HepG2 (cell line): ENCODE data around the gene CSMD2. TPM values are rescaled to one million over a fixed set of nuclear protein-coding genes. Genes with fewer than 3 reads are reported as not detected.

Source experiments
- ATAC-seq: fragments of 200-7000 bp; cut with Tn5 transposase; 3 replicates; pipeline ENCODE4 v1.9.1; 2020; ENCODE audit warnings: mild to moderate bottlenecking, moderate library complexity
- BruUV-seq: library from RNA; stranded (reverse); fragments of 400-500 nt; replicated peaks from 2 replicates; lab custom pipeline; 2021; lab: Mats Ljungman, UMichigan
- CTCF ChIA-PET: fragments of 300-600 bp; formaldehyde crosslinking; extraction: SDS; loops from one replicate; lab custom pipeline; 2021; ENCODE audit warnings: low total read pairs, inconsistent platforms, low intra/inter-chr PET ratio; lab: Yijun Ruan, JAX
- POLR2A ChIA-PET: fragments of 350-600 bp; sonication (Branson Sonifier 250); formaldehyde crosslinking; loops from one replicate; lab custom pipeline; 2020; ENCODE audit warnings: antibody characterized with exemption, inconsistent platforms; lab: Yijun Ruan, JAX
- DNase-seq: peaks from one replicate; pipeline ENCODE4 v3.0.0-alpha.2; 2015; ENCODE audit warnings: low spot score
- FAIRE-seq: peaks from 3 replicates; lab custom pipeline; 2011; peaks lifted over from hg19 to GRCh38; lab: Jason Lieb, UNC
- H2AFZ ChIP-seq: one replicate; pipeline ENCODE4 v1.6.1; 2011; ENCODE audit warnings: low read length, inconsistent platforms
- H3K27ac ChIP-seq: fragments of 300-600 bp; 3 replicates; pipeline ENCODE4 v1.8.0; 2011; ENCODE audit warnings: mixed run types, mild to moderate bottlenecking, mixed read lengths, low read length, inconsistent platforms; ENCODE audit not compliant: insufficient read depth; ENCODE audit errors: extremely low read length
- H3K27me3 ChIP-seq, 2 experiments: fragments of 200-600 bp in 1 of 2; 2 replicates in 1 of 2; 3 replicates in 1 of 2; pipeline versions ENCODE4 v1.6.0 to v1.8.0; 2011; ENCODE audit warnings: low read length in 2 of 2, mild to moderate bottlenecking in 2 of 2, moderate library complexity in 2 of 2, inconsistent platforms in 1 of 2; ENCODE audit not compliant: insufficient read depth in 2 of 2, control insufficient read depth in 1 of 2
- H3K36me3 ChIP-seq, 2 experiments: fragments of 200-600 bp in 1 of 2; replicated peaks in 1 of 2; 2 replicates in 1 of 2; 3 replicates in 1 of 2; pipeline versions ENCODE4 v1.5.1 to v1.8.0; 2011; ENCODE audit warnings: low read length in 2 of 2, inconsistent platforms in 1 of 2; ENCODE audit not compliant: insufficient read depth in 2 of 2, control insufficient read depth in 1 of 2
- H3K4me1 ChIP-seq: 2 replicates; pipeline ENCODE4 v1.5.1; 2012; ENCODE audit warnings: low read length, inconsistent platforms; ENCODE audit not compliant: insufficient read depth
- H3K4me2 ChIP-seq: 2 replicates; pipeline ENCODE4 v1.6.0; 2011; ENCODE audit warnings: low read depth, low read length, inconsistent platforms
- H3K4me3 ChIP-seq, 3 experiments: fragments of 200-600 bp in 1 of 3; sonication (generic), shearing (Covaris generic) in 1 of 3; replicated peaks in 1 of 3; 2 replicates each; pipeline ENCODE4 v1.5.1; 2011 to 2016; ENCODE audit warnings: low read length in 3 of 3, inconsistent platforms in 2 of 3, low read depth in 2 of 3, mild to moderate bottlenecking in 2 of 3, control low read depth in 1 of 3, mixed read lengths in 1 of 3; ENCODE audit not compliant: insufficient read depth in 1 of 3
- H3K79me2 ChIP-seq: one replicate; pipeline ENCODE4 v1.6.1; 2011; ENCODE audit warnings: low read length, inconsistent platforms; ENCODE audit not compliant: insufficient read depth
- H3K9ac ChIP-seq: 2 replicates; pipeline ENCODE4 v1.6.0; 2011; ENCODE audit warnings: mild to moderate bottlenecking, low read depth, low read length, inconsistent platforms; ENCODE audit not compliant: insufficient read depth
- H3K9me3 ChIP-seq: 2 replicates; pipeline ENCODE4 v1.5.1; 2012; ENCODE audit warnings: mild to moderate bottlenecking, low read length
- H4K20me1 ChIP-seq: 2 replicates; pipeline ENCODE4 v1.6.0; 2011; ENCODE audit warnings: inconsistent platforms, mild to moderate bottlenecking, low read length, moderate library complexity; ENCODE audit not compliant: insufficient read depth
- CCAR2 ChIP-seq: fragments of 200-400 bp; formaldehyde crosslinking; optimal IDR thresholded peaks from 2 replicates; pipeline ENCODE3; 2018; ENCODE audit warnings: low read depth, mild to moderate bottlenecking, low read length, moderate library complexity
- EED ChIP-seq: sonication (generic); formaldehyde crosslinking; IDR thresholded peaks from 2 replicates; pipeline ENCODE4 v1.5.0; 2020; ENCODE audit warnings: mild to moderate bottlenecking, missing genetic modification reagents
- GTF2F1 ChIP-seq: fragments of 150-350 bp; IDR thresholded peaks from 2 replicates; pipeline ENCODE4 v1.6.1; 2014; ENCODE audit warnings: low read length
- MTA3 ChIP-seq: sonication (generic); formaldehyde crosslinking; IDR thresholded peaks from 2 replicates; pipeline ENCODE4 v1.4.0; 2020; ENCODE audit warnings: missing genetic modification reagents
- NKX3-1 ChIP-seq: sonication (generic); formaldehyde crosslinking; IDR thresholded peaks from 2 replicates; pipeline ENCODE4 v1.5.0; 2020; ENCODE audit warnings: missing genetic modification reagents
- TAF15 ChIP-seq: fragments of 200-400 bp; formaldehyde crosslinking; IDR thresholded peaks from one replicate; pipeline ENCODE4 v1.6.1; 2018; ENCODE audit warnings: mild to moderate bottlenecking, low read depth, low read length; ENCODE audit not compliant: poor library complexity, severe bottlenecking
- ZFY ChIP-seq: sonication (generic); formaldehyde crosslinking; IDR thresholded peaks from 2 replicates; pipeline ENCODE4 v1.4.0; 2020; ENCODE audit warnings: missing genetic modification reagents
- ZHX2 ChIP-seq, 2 experiments: sonication (generic) in 1 of 2; formaldehyde crosslinking in 1 of 2; IDR thresholded peaks; 2 replicates each; pipeline versions ENCODE4 v1.6.1 to v1.9.0; 2014 to 2022; ENCODE audit warnings: antibody characterized with exemption in 1 of 2, borderline replicate concordance in 1 of 2, inconsistent platforms in 1 of 2, low read depth in 1 of 2, missing genetic modification reagents in 1 of 2
- ZKSCAN1 ChIP-seq: fragments of 150-350 bp; IDR thresholded peaks from 2 replicates; pipeline ENCODE4 v1.6.1; 2014; ENCODE audit warnings: low read length
- ZNF569 ChIP-seq: sonication (generic); formaldehyde crosslinking; IDR thresholded peaks from 2 replicates; pipeline ENCODE4 v1.5.0; 2020; ENCODE audit warnings: mild to moderate bottlenecking, missing genetic modification reagents, moderate library complexity, borderline replicate concordance
- ZNF891 ChIP-seq: sonication (generic); formaldehyde crosslinking; IDR thresholded peaks from 2 replicates; pipeline ENCODE4 v1.5.0; 2020; ENCODE audit warnings: mild to moderate bottlenecking, missing genetic modification reagents
- WGBS: methylation state at CpG from one replicate; pipeline ENCODE4 v1.1.6; 2017; ENCODE audit warnings: low lambda C conversion rate; 5-methylcytosine and 5-hydroxymethylcytosine counted together
- in situ Hi-C: cut with HindIII; loops from 2 replicates; pipeline ENCODE4 v1.10.0; 2017; ENCODE audit warnings: low pct_unique_long_range_greater_than_20kb; ENCODE audit not compliant: extremely low pct_ligation_motif_present
- intact Hi-C: fragments of 100-400 bp; cut with micrococcal nuclease; formaldehyde crosslinking; loops from one replicate; pipeline ENCODE4 v1.10.0; 2022; ENCODE audit not compliant: unreplicated experiment
- polyA plus RNA-seq, 8 experiments: library from polyadenylated mRNA; depleted of rRNA in 3 of 8; stranded (reverse) in 7 of 8; unstranded in 1 of 8; fragments of >200 nt; fragmentation: Illumina TruSeq in 4 of 8; extraction: Trizol in 4 of 8; gene quantifications; 2 replicates each; pipeline versions ENCODE4 v1.2.1 to v1.2.3, GENCODE V29; 2011 to 2016; ENCODE audit warnings: low read depth in 4 of 8, missing spikeins in 1 of 8, mixed read lengths in 1 of 8; ENCODE audit not compliant: insufficient read depth in 1 of 8
- total RNA-seq, 5 experiments: library from RNA; depleted of rRNA; stranded (reverse); fragments of >200 nt; fragmentation: Illumina TruSeq; extraction: Trizol; gene quantifications; 2 replicates each; pipeline ENCODE4 v1.2.3, GENCODE V29; 2016; ENCODE audit warnings: low read depth in 1 of 5
- TF ChIP-seq, protein P1 (sequence below): sonication (generic); formaldehyde crosslinking; IDR thresholded peaks from 2 replicates; pipeline ENCODE4 v1.4.0; 2020; ENCODE audit warnings: mild to moderate bottlenecking, missing genetic modification reagents
- TF ChIP-seq, protein P2 (sequence below): sonication (generic); formaldehyde crosslinking; IDR thresholded peaks from 2 replicates; pipeline ENCODE4 v1.4.0; 2020; ENCODE audit warnings: missing genetic modification reagents, borderline replicate concordance

Gene CSMD2
- total and polyA plus RNA-seq, 2 of the 13 experiments (the other 11 are each of a cell fraction or from before 2014, with no cell fraction given): not detected

DNA sequence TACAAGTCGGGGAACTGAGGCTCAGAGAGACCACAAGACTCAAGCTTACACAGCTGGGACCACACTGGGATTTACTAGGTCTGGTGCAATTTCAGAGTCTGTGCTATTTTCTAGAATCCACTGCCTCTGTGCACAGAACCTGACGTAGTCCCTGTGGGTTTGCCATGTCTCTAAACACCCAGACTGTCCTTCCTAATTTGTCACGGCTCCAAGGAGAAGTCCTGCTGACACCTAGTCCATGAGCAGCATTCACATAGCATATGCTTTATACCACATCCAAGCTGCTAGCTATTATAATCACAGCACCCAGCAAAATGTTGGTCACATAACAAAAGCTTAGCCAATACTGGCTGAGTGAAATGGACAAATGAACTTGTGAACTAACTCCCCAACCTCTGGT lies 380.2 kb downstream of the CSMD2 start:
- H3K4me1 ChIP-seq: no peaks in the 10 kb centered on the region
- H3K9ac ChIP-seq: no peak overlapping the region
- no peak overlapping the region for H3K27ac ChIP-seq
- in situ Hi-C loops (no loop called here), intact Hi-C loops (no loop called here)
- FAIRE-seq (no peak), ATAC-seq (no peak), DNase-seq (no peak)
- no peaks in the 10 kb centered on the region; a peak in 1 of 5 replicates for H3K27me3 ChIP-seq
- no peak overlapping the region for H3K4me2 ChIP-seq
- H4K20me1 ChIP-seq: no peaks in the 10 kb centered on the region
- BruUV-seq: no TSS peak
- ChIA-PET POLR2A (no interaction called here), CTCF (no interaction called here)
- H3K36me3 ChIP-seq: no peaks in the 10 kb centered on the region
- no peaks in the 10 kb centered on the region; the same call in 1 of the 2 replicates for H3K9me3 ChIP-seq
- 0% methylated on average over 3 of the region's 3 CpGs for WGBS
- no peaks in the 10 kb centered on the region for H3K79me2 ChIP-seq
- H3K4me3 ChIP-seq: no peak overlapping the region
- H2AFZ ChIP-seq: no peak overlapping the region
- TF ChIP-seq, protein P1, sequence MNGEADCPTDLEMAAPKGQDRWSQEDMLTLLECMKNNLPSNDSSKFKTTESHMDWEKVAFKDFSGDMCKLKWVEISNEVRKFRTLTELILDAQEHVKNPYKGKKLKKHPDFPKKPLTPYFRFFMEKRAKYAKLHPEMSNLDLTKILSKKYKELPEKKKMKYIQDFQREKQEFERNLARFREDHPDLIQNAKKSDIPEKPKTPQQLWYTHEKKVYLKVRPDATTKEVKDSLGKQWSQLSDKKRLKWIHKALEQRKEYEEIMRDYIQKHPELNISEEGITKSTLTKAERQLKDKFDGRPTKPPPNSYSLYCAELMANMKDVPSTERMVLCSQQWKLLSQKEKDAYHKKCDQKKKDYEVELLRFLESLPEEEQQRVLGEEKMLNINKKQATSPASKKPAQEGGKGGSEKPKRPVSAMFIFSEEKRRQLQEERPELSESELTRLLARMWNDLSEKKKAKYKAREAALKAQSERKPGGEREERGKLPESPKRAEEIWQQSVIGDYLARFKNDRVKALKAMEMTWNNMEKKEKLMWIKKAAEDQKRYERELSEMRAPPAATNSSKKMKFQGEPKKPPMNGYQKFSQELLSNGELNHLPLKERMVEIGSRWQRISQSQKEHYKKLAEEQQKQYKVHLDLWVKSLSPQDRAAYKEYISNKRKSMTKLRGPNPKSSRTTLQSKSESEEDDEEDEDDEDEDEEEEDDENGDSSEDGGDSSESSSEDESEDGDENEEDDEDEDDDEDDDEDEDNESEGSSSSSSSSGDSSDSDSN (CRISPR knock-in tag): no peak
- TF ChIP-seq ZFY (CRISPR knock-in tag): no peak
- no peak for TF ChIP-seq TAF15
- no peak for TF ChIP-seq ZHX2 (IDR thresholded peaks at IDR 0.05; ENCODE audit: low read depth)
- no peak for TF ChIP-seq ZHX2 (CRISPR knock-in tag; IDR thresholded peaks at IDR 0.05; ENCODE audit: borderline replicate concordance)
- no peak for TF ChIP-seq ZKSCAN1
- TF ChIP-seq EED (CRISPR knock-in tag): no peak
- no peak for TF ChIP-seq CCAR2
- no peak for TF ChIP-seq ZNF569 (CRISPR knock-in tag)
- TF ChIP-seq, protein P2, sequence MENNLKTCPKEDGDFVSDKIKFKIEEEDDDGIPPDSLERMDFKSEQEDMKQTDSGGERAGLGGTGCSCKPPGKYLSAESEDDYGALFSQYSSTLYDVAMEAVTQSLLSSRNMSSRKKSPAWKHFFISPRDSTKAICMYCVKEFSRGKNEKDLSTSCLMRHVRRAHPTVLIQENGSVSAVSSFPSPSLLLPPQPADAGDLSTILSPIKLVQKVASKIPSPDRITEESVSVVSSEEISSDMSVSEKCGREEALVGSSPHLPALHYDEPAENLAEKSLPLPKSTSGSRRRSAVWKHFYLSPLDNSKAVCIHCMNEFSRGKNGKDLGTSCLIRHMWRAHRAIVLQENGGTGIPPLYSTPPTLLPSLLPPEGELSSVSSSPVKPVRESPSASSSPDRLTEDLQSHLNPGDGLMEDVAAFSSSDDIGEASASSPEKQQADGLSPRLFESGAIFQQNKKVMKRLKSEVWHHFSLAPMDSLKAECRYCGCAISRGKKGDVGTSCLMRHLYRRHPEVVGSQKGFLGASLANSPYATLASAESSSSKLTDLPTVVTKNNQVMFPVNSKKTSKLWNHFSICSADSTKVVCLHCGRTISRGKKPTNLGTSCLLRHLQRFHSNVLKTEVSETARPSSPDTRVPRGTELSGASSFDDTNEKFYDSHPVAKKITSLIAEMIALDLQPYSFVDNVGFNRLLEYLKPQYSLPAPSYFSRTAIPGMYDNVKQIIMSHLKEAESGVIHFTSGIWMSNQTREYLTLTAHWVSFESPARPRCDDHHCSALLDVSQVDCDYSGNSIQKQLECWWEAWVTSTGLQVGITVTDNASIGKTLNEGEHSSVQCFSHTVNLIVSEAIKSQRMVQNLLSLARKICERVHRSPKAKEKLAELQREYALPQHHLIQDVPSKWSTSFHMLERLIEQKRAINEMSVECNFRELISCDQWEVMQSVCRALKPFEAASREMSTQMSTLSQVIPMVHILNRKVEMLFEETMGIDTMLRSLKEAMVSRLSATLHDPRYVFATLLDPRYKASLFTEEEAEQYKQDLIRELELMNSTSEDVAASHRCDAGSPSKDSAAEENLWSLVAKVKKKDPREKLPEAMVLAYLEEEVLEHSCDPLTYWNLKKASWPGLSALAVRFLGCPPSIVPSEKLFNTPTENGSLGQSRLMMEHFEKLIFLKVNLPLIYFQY (CRISPR knock-in tag): no peak
- TF ChIP-seq NKX3-1 (CRISPR knock-in tag): no peak
- no peak for TF ChIP-seq GTF2F1
- TF ChIP-seq ZNF891 (CRISPR knock-in tag): no peak
- TF ChIP-seq MTA3 (CRISPR knock-in tag): no peak
